ENCODE results near the gene PPM1H. TPM values are rescaled to one million over a fixed set of nuclear protein-coding genes. Genes with fewer than 3 reads are reported as not detected.

Gene PPM1H
- total and polyA plus RNA-seq, 2 of the 8 experiments (the other 6 are each of a cell fraction or from before 2014, with no cell fraction given): 16.4 to 36.1 TPM

DNA sequence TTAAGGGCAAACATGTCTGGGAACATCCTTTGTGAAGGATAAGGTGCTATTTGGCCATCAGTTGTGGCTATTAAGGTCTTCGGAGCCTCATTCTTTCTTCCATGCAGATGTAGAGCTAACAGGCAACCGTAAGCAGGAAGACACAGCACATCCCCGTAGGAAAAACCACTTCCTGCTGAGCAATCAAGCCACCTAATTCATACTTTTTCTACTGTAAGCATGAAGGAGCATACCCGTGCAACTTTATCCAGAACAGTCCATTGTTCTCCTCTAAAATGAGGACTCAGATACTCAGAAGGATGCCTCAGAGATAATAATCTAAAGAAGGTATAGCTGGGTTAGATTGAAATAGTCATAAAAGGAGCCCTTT is 232.0 kb downstream of the PPM1H start:
- DNase-seq (ENCODE audit: low read depth in 1 of 2, low spot score in 2 of 2): no peak
- ChIA-PET CTCF (ENCODE audit: partially characterized antibody) (interaction anchor here (0.7 to 4.4 kb wide), 11 partner anchors 10 to 94 kb away, joined by 3 to 14 read pairs (median 3); no protein-coding TSS in a partner anchor), POLR2A (ENCODE audit: partially characterized antibody) (interaction anchor here (0.6 to 1.9 kb wide), 7 partner anchors 9 to 100 kb away, joined by 3 to 8 read pairs (median 3); no protein-coding TSS in a partner anchor)
- peak overlapping the region; percentile 0; the same call in 1 of the 2 replicates for H3K18ac ChIP-seq (ENCODE audit: extremely low read depth, low read length)
- TF ChIP-seq RXRA (IDR thresholded peaks at IDR 0.05; ENCODE audit: insufficient read depth, low read depth, low read length) (no peak), USF2 (IDR thresholded peaks at IDR 0.05; ENCODE audit: low read length) (no peak), CEBPB (IDR thresholded peaks at IDR 0.05; ENCODE audit: low read depth, low read length) (no peak), CREB1 (IDR thresholded peaks at IDR 0.05) (no peak), BACH1 (IDR thresholded peaks at IDR 0.05; ENCODE audit: low read length) (no peak), GABPA (IDR thresholded peaks at IDR 0.05; ENCODE audit: borderline replicate concordance, insufficient read depth, low read length) (no peak), MAFK (IDR thresholded peaks at IDR 0.05; ENCODE audit: low read depth, low read length) (no peak), SAP30 (IDR thresholded peaks at IDR 0.05; ENCODE audit: insufficient read depth, insufficient replicate concordance, low read length) (no peak)
- H3K56ac ChIP-seq (replicated peaks; ENCODE audit: insufficient read length, low read depth, low read length): no peak overlapping the region
- 62% methylated on average over 4 of the region's 4 CpGs; no CpG with 5 or more reads in 1 of the 2 experiments for WGBS, 2 experiments (ENCODE audit: extremely low coverage in 1 of 2, insufficient coverage in 1 of 2, insufficient read length in 1 of 2, insufficient replicate concordance in 2 of 2, low coverage in 1 of 2, low lambda C conversion rate in 2 of 2, missing lambda C conversion rate in 1 of 2)
- H2BK15ac ChIP-seq (ENCODE audit: low read length): no peak overlapping the region
- no peaks in the 10 kb centered on the region for H3K79me2 ChIP-seq (ENCODE audit: control insufficient read depth in 1 of 2, insufficient read depth in 2 of 2, low read length in 2 of 2)
- no peak overlapping the region for H2AFZ ChIP-seq (ENCODE audit: low read length)
- peak overlapping the region; percentile 10; the same call in 1 of the 2 replicates for H2BK12ac ChIP-seq (ENCODE audit: low read depth, low read length)
- H2BK5ac ChIP-seq (ENCODE audit: low read depth, low read length): peak overlapping the region; percentile 1; the same call in 1 of the 2 replicates
- H3K23ac ChIP-seq (ENCODE audit: insufficient read length): no peak overlapping the region
- H3K9ac ChIP-seq (replicated peaks in 1 of 4; ENCODE audit: extremely low read depth in 1 of 4, low read depth in 3 of 4, low read length in 3 of 4): no peak overlapping the region
- no peak overlapping the region for H4K5ac ChIP-seq (ENCODE audit: insufficient read length, low read depth, low read length)
- no peaks in the 10 kb centered on the region for H3K79me1 ChIP-seq (ENCODE audit: low read depth, low read length)
- H3K4me3 ChIP-seq (ENCODE audit: extremely low read depth in 1 of 4, insufficient read depth in 2 of 4, low read depth in 3 of 4, low read length in 4 of 4): no peak overlapping the region
- H3K27ac ChIP-seq (ENCODE audit: low read depth, low read length): peak overlapping the region; percentile 27; the same call in 1 of the 2 replicates
- no peaks in the 10 kb centered on the region for H3K9me3 ChIP-seq (ENCODE audit: insufficient read depth in 2 of 2, low read depth in 1 of 2, low read length in 1 of 2)
- no peaks in the 10 kb centered on the region for H3K36me3 ChIP-seq (ENCODE audit: control insufficient read depth in 2 of 4, insufficient read depth in 4 of 4, low read length in 3 of 4)
- no peak overlapping the region for H4K91ac ChIP-seq (replicated peaks; ENCODE audit: insufficient read length, low read length)
- FAIRE-seq: no peak
- H3K4me1 ChIP-seq (replicated peaks in 1 of 4; ENCODE audit: control insufficient read depth in 3 of 4, insufficient read depth in 4 of 4, low read length in 3 of 4): peaks cover 3 to 7% (median 5%) of the 10 kb centered on the region in 4 experiments; a peak in 5 of 7 replicates
- no peak overlapping the region for H3K4ac ChIP-seq (replicated peaks; ENCODE audit: insufficient read length, low read depth, low read length)
- no peaks in the 10 kb centered on the region for H4K20me1 ChIP-seq (replicated peaks in 1 of 2; ENCODE audit: control insufficient read depth in 1 of 2, insufficient read depth in 2 of 2, low read length in 2 of 2)
- peak overlapping the region in 1 of 2 experiments; percentile 30; a peak in 1 of 4 replicates for H3K4me2 ChIP-seq (ENCODE audit: insufficient read depth in 1 of 2, low read depth in 2 of 2, low read length in 2 of 2)
- no peak overlapping the region for H2BK20ac ChIP-seq (ENCODE audit: low read length)
- peak overlapping the region; percentile 4 for H2BK120ac ChIP-seq (replicated peaks; ENCODE audit: low read depth, low read length)
- H3K23me2 ChIP-seq (ENCODE audit: low read depth, low read length): no peaks in the 10 kb centered on the region
- H4K8ac ChIP-seq (ENCODE audit: extremely low read depth, insufficient read depth, low read length): no peak overlapping the region
- no peak overlapping the region for H3K14ac ChIP-seq (ENCODE audit: insufficient read length)
- H3K27me3 ChIP-seq (replicated peaks in 1 of 4; ENCODE audit: control insufficient read depth in 3 of 4, extremely low read depth in 1 of 4, insufficient read depth in 3 of 4, low read length in 3 of 4): no peaks in the 10 kb centered on the region
- H2AK5ac ChIP-seq (ENCODE audit: low read depth, low read length): no peak overlapping the region
